Adrenal gland (tissue), 12 donors: Measurements from ENCODE around the gene KCNG3. TPM values are rescaled to one million over a fixed set of nuclear protein-coding genes. Genes with fewer than 3 reads are reported as not detected.

ENCODE experiments used
- DNase-seq, 7 donors: peaks; one replicate each; pipeline ENCODE4 v3.0.0-alpha.2; 2019 to 2020
- H3K27ac ChIP-seq, 5 donors: fragments of 200-600 bp; sonication (generic) in 4 of 5; 1 replicate in 3 of 5; 2 replicates in 2 of 5; pipeline versions ENCODE4 v1.5.1 to v1.8.0; 2016 to 2020; ENCODE audit warnings: mild to moderate bottlenecking in 1 of 5
- H3K27me3 ChIP-seq: fragments of 200-600 bp; 2 replicates; pipeline ENCODE4 v1.8.0; 2021
- H3K36me3 ChIP-seq, 2 donors: fragments of 200-600 bp; replicated peaks in 1 of 2; 1 replicate in 1 of 2; 2 replicates in 1 of 2; pipeline versions ENCODE4 v1.5.1 to v1.8.0; 2018 to 2022
- H3K4me1 ChIP-seq, 2 donors: fragments of 200-600 bp; replicated peaks in 1 of 2; 1 replicate in 1 of 2; 2 replicates in 1 of 2; pipeline versions ENCODE4 v1.5.1 to v1.8.0; 2018 to 2021
- H3K4me3 ChIP-seq, 4 donors: fragments of 200-600 bp; sonication (generic) in 3 of 4; one replicate each; pipeline ENCODE4 v1.5.1; 2016 to 2018
- H3K9me3 ChIP-seq, 3 donors: fragments of 200-600 bp; sonication (generic) in 1 of 3; replicated peaks in 1 of 3; 1 replicate in 2 of 3; 2 replicates in 1 of 3; pipeline versions ENCODE4 v1.5.1 to v1.8.0; 2016 to 2021
- POLR2A ChIP-seq, 2 donors: fragments of 450-650 bp; IDR thresholded peaks; one replicate each; pipeline ENCODE4 v1.6.1; 2017; ENCODE audit warnings: antibody characterized with exemption in 2 of 2, mild to moderate bottlenecking in 2 of 2, moderate library complexity in 1 of 2
- WGBS, 4 donors: extraction: QIAGEN DNeasy Blood & Tissue Kit in 2 of 4; methylation state at CpG; one replicate each; pipeline versions ENCODE4 v1.1.5 to v1.1.7; 2013 to 2017; 5-methylcytosine and 5-hydroxymethylcytosine counted together
- intact Hi-C, 2 donors: fragments of 100-400 bp; cut with DNase I; formaldehyde crosslinking; loops; one replicate each; pipeline versions ENCODE4 v1.14.1 to v1.15.0; 2022 to 2023
- polyA plus RNA-seq, 3 donors: library from polyadenylated mRNA; stranded (reverse); fragments of 200-250 nt in 2 of 3; fragments of 350-450 nt in 1 of 3; fragmentation: Illumina TruSeq in 1 of 3; extraction: RNeasy Lipid Tissue Mini Kit (QIAGEN cat#74804) in 1 of 3; gene quantifications; one replicate each; pipeline ENCODE4 v1.2.3, GENCODE V29; 2013 to 2014
- total RNA-seq, 9 donors: library from RNA; depleted of rRNA in 4 of 9; stranded (reverse); fragments of >200 nt in 4 of 9; fragments of 120-200 nt in 1 of 9; fragmentation: NEBNext Ultra II Directional in 1 of 9; extraction: Animal tissue kit (Norgen Biotek cat#: 25700) in 1 of 9; gene quantifications; one replicate each; pipeline versions ENCODE4 v1.1.0 to v1.2.4, GENCODE V29; 2013 to 2023
- TF ChIP-seq, protein P1 (sequence below), 6 experiments: fragments of 450-650 bp in 4 of 6; fragments of 200-600 bp in 2 of 6; sonication (generic) in 1 of 6; IDR thresholded peaks; 1 replicate in 5 of 6; 2 replicates in 1 of 6; pipeline versions ENCODE4 v1.5.1 to v1.8.0; 2016 to 2021; ENCODE audit warnings: antibody characterized with exemption in 6 of 6, mild to moderate bottlenecking in 2 of 6, moderate library complexity in 1 of 6
- donor health status: healthy with polysubstance abuse.
- donor health status: Bipolar disorder and iron deficiency.
- donor health status: DM: yes; HTN: yes; CAD: no.
- donor health status: DM: no; HTN: no; CAD: no.
- donor health status: DM: no; HTN: no; CAD: no.
- donor health status: DM: yes; HTN: yes; CAD: no.

Gene KCNG3
- total and polyA plus RNA-seq, 12 donors: 0.24 to 16.0 (median 2.8) TPM

DNA sequence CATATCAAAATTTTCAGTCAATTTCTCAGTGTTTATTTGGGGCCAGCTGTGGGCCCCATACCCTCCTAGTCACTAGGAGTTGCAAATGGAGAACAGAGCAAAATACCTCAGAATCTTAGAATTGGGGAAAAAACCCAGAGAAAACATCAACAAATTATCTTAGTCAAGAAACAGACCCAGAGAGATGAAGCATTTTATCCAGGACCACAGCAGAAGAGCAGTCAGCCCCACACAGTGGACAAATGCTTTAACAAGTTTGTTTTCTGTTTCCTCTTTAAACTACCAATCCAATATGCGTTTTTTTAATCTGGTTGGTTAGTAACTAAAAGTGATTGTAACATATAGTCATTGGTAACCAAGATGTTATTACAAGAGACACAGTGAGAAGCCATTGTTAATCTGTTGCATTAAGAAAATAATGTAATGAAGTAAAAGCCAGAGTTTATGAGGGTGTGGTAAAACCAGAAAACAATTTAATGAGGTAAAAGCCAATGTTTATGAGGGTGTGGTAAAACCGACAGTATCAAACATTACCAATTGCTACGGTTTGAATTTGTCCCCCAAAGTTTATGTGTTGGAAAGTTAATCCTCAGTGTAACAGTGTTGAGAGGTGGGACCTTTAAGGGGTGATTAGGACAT is 72.1 kb downstream of the KCNG3 start:
- Histone ChIP-seq H3K36me3 (no peaks in the 10 kb centered on the region), H3K27ac (peak overlapping the region in 1 of 5 donors; percentile 3), H3K27me3 (no peaks in the 10 kb centered on the region), H3K4me3 (no peak overlapping the region), H3K4me1 (peaks cover 12 to 22% of the 10 kb centered on the region in 2 donors), H3K9me3 (no peaks in the 10 kb centered on the region)
- no peak for DNase-seq
- TF ChIP-seq, protein P1, sequence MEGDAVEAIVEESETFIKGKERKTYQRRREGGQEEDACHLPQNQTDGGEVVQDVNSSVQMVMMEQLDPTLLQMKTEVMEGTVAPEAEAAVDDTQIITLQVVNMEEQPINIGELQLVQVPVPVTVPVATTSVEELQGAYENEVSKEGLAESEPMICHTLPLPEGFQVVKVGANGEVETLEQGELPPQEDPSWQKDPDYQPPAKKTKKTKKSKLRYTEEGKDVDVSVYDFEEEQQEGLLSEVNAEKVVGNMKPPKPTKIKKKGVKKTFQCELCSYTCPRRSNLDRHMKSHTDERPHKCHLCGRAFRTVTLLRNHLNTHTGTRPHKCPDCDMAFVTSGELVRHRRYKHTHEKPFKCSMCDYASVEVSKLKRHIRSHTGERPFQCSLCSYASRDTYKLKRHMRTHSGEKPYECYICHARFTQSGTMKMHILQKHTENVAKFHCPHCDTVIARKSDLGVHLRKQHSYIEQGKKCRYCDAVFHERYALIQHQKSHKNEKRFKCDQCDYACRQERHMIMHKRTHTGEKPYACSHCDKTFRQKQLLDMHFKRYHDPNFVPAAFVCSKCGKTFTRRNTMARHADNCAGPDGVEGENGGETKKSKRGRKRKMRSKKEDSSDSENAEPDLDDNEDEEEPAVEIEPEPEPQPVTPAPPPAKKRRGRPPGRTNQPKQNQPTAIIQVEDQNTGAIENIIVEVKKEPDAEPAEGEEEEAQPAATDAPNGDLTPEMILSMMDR (IDR thresholded peaks at IDR 0.05): no peak
- TF ChIP-seq POLR2A (IDR thresholded peaks at IDR 0.05): no peak
- WGBS, 4 donors: 82 to 97% (median 88%) methylated on average over 3 of the region's 3 CpGs
- intact Hi-C loops: no loop called here

DNA sequence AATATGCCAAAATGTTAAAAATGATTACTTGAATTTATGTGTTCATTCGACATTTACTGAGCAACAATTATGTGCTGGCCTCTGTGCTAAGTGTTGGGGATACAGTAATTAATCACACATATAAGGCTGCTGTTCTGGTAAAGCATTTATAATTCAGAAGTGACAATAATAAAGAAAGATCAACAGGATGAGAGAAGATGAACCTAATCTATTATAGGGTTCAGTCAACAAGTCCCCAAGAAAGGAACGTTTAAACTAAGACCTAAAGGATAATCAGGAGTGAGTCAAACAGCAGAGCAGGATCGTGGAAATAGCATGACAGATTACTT is 72.7 kb downstream of the KCNG3 start:
- Histone ChIP-seq H3K36me3 (no peaks in the 10 kb centered on the region), H3K27me3 (no peaks in the 10 kb centered on the region), H3K4me3 (no peak overlapping the region), H3K4me1 (peaks cover 12 to 22% of the 10 kb centered on the region in 2 donors), H3K27ac (peak overlapping the region in 2 of 5 donors; percentile 3 to 60), H3K9me3 (no peaks in the 10 kb centered on the region)
- no peak for DNase-seq
- intact Hi-C loops: no loop called here
- 33 to 41% (median 34%) methylated on average over 3 of the region's 3 CpGs for WGBS, 4 donors
- TF ChIP-seq POLR2A (IDR thresholded peaks at IDR 0.05): no peak
- TF ChIP-seq, protein P1 (IDR thresholded peaks at IDR 0.05): no peak

DNA sequence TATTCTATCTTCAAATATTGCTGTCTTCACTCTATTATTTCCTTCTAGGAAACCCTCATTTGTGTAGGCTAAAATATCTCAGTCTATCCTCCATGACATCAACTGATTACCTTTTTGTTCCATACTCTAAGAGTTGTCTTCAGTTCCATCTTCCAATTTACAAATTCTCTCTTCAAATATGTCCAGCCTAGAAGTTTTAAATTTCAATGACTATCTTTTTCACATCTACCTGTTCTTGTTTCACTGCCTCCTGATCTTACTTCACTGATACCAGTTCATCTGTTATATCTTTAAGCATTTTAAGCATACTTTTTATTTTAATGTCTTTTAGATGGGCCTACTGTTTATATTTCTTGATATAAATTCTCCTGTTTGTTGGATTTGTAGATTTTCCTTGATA is 79.1 kb downstream of the KCNG3 start:
- H3K27ac ChIP-seq: no peak overlapping the region
- TF ChIP-seq, protein P1 (IDR thresholded peaks at IDR 0.05): no peak
- no peak for TF ChIP-seq POLR2A (IDR thresholded peaks at IDR 0.05)
- no peaks in the 10 kb centered on the region for H3K27me3 ChIP-seq
- no peak for DNase-seq
- intact Hi-C loops: no loop called here
- no peaks in the 10 kb centered on the region for H3K36me3 ChIP-seq
- H3K4me1 ChIP-seq: peaks cover 1 to 5% of the 10 kb centered on the region in 2 donors
- H3K9me3 ChIP-seq: peaks cover 0 to 14% (median 8%) of the 10 kb centered on the region in 3 donors
- no peak overlapping the region for H3K4me3 ChIP-seq

DNA sequence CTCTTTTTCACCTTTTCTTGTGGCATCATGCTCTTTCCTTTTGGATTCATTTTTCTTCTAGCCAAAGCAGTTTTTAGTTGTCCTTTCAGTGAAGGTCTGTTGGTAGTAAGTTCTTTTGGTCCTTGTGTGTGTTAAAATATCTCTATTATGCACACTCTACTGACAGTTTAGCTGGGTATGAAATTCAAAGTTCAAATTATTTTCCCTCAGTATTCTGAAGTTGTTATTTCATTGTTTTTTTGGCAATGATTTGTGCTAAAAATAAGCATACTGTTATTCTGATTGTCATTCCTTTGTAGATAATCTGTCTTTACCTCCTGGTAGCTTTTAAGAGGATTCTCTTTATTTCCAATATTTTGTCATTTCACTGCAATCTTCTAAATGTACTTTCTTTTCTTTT is 79.6 kb downstream of the KCNG3 start:
- TF ChIP-seq, protein P1 (IDR thresholded peaks at IDR 0.05): no peak
- no peak for TF ChIP-seq POLR2A (IDR thresholded peaks at IDR 0.05)
- no peaks in the 10 kb centered on the region for H3K4me1 ChIP-seq
- H3K9me3 ChIP-seq: peaks cover 0 to 14% (median 8%) of the 10 kb centered on the region in 3 donors
- no peak overlapping the region for H3K4me3 ChIP-seq
- H3K27me3 ChIP-seq: no peaks in the 10 kb centered on the region
- H3K27ac ChIP-seq: no peak overlapping the region
- no peak for DNase-seq
- H3K36me3 ChIP-seq: no peaks in the 10 kb centered on the region
- intact Hi-C loops: no loop called here
